ENCODE measurements around the gene KEAP1.

DNA sequence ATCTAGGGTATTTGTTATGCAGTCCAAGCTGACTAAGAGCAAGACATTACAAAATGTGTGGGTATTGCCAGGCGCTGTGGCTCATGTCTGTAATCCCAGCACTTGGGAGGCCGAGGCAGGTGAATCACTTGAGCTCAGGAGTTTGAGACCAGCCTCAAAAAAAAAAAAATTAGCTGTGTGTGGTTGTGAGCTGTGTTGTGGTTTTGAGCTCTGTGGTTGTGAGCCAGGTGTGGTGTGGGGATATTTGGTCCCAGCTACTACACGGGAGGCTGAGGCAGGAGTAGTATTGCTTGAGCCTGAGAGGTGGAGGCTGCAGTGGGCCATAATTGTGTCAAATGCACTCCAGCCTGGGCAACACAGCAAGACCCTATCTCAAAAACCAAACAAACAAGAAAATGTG, 5.6 kb upstream of the KEAP1 start:
- TF ChIP-seq CTCF (IDR thresholded peaks at IDR 0.05; ENCODE audit: insufficient read depth, low read length) (no peak), POLR2AphosphoS5 (IDR thresholded peaks at IDR 0.05; ENCODE audit: low read depth) (no peak), REST (IDR thresholded peaks at IDR 0.05; ENCODE audit: insufficient replicate concordance, low read depth) (no peak), GABPA (IDR thresholded peaks at IDR 0.05; ENCODE audit: low read depth) (no peak), SPI1 (IDR thresholded peaks at IDR 0.05; ENCODE audit: borderline replicate concordance, low read depth) (no peak)

Measured in HL-60 (cell line).